GM19240 (cell line): ENCODE data around the gene CARD19.
"Not testable (repeated sequence)": the region's sequence is repeated elsewhere in the genome, so short reads cannot be mapped to it uniquely, and the experiment has no call there.

Experiments used
- DNase-seq: peaks from one replicate; pipeline ENCODE4 v3.0.0; 2011; ENCODE audit warnings: low spot score; ENCODE audit not compliant: insufficient read length

CARD19 gene

GRCh38 chr9:93132287-93132927 is 36.4 kb downstream of the CARD19 start:
- no peak for DNase-seq

- DNase-seq = no peak
Measured at GRCh38 chr9:93132946-93133680, 37.1 kb downstream of the CARD19 start.

- no peak for DNase-seq
Measured at GRCh38 chr9:93133681-93134014, 37.6 kb downstream of the CARD19 start.

- peak; percentile 75 for DNase-seq
Measured at GRCh38 chr9:93134015-93134739, 38.2 kb downstream of the CARD19 start, which contains the start of gene NINJ1. NINJ1 (minus strand) TSS chr9:93134251; CDS start chr9:93134217, 34 bp downstream.

- no peak for DNase-seq
Measured at GRCh38 chr9:93134740-93135444, 38.9 kb downstream of the CARD19 start.

- no peak for DNase-seq
Measured at GRCh38 chr9:93136011-93136440, 40.0 kb downstream of the CARD19 start.

GRCh38 chr9:93137362-93137761 is 41.3 kb downstream of the CARD19 start:
- no peak for DNase-seq

GRCh38 chr9:93138171-93138764 is 42.3 kb downstream of the CARD19 start:
- no peak for DNase-seq

- DNase-seq = no peak
Measured at GRCh38 chr9:93139365-93140182, 43.6 kb downstream of the CARD19 start.

- DNase-seq = no peak
Measured at GRCh38 chr9:93141771-93142483, 45.9 kb downstream of the CARD19 start.

- no peak for DNase-seq
Measured at GRCh38 chr9:93143830-93144530, 48.0 kb downstream of the CARD19 start.

- not testable (repeated sequence) for DNase-seq
Measured at GRCh38 chr9:93146696-93147095, 50.7 kb downstream of the CARD19 start.

GRCh38 chr9:93147632-93148031 is 51.6 kb downstream of the CARD19 start:
- DNase-seq = no peak

GRCh38 chr9:93148721-93149120 is 52.7 kb downstream of the CARD19 start:
- DNase-seq = no peak

- DNase-seq = no peak
Measured at GRCh38 chr9:93149361-93149760, 53.3 kb downstream of the CARD19 start.

GRCh38 chr9:93151097-93151784 is 55.2 kb downstream of the CARD19 start:
- DNase-seq = no peak

- no peak for DNase-seq
Measured at GRCh38 chr9:93154293-93154903, 58.4 kb downstream of the CARD19 start.
